NCI-H1092 treated with DMSO at 0.1 percent for 48 hours (cell line): ENCODE results near the gene ATPAF2.
A peak's percentile ranks its signal among the peaks of the same experiment; 100 is the strongest.

Experiments
- DNase-seq: peaks from one replicate; lab custom pipeline; 2025; lab: John Stamatoyannopoulos, UW

Gene ATPAF2

DNA sequence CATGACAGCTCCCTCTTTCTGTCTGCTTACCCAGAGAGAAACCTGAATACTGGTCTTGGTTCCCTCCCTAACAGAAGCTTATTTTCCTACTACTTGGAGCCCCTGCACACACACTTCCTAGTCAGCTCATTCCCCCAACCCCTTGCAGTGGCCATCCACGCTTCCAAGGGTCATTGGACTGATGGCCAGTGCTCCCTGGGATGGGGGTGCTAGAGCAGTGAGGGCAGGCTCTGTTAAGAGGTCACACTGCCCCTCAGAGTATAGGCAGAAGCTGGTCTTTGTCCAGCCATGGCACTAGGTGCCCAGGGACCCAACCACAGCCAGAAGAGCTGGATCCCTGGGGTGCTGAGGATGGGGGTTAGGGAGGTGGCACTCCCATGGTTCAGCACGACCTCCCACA lies 53.8 kb downstream of the ATPAF2 start:
- no peak for DNase-seq

DNA sequence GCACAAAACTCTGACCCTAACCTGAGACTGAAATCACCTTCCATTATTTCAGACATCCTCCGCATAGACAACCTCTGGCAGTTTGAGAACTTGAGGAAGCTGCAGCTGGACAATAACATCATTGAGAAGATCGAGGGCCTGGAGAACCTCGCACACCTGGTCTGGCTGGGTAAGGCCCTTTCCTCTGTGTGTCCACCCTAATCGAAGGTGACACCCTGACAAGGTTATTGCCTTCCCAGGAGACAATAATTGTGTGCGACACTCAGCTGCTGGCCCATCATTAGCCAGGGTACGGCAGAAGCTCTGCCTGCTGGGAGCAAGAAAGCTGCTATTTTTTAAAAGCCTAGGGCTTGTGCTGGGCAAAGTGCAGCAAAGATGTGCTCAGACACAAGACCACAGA lies 55.2 kb downstream of the ATPAF2 start:
- no peak for DNase-seq

DNA sequence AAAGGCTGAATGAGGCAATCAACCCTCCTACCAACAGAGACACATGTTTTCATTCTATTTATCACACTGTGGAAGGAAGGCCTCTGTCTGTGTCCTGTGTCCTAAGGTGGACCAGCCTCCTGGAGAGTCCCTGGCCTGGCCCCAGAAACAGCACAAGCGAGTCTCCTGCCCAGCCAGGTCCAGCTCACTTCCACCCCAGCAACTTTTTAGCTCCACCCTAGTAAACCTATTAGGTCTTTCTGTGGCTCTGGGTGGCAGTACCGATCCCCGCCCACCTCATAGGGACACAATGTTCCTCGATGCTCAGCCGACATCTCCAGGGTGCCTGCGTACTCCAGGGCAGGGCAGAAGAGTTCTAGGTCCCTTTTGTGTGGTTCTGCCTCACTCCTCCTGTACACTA lies 55.6 kb downstream of the ATPAF2 start:
- no peak for DNase-seq

DNA sequence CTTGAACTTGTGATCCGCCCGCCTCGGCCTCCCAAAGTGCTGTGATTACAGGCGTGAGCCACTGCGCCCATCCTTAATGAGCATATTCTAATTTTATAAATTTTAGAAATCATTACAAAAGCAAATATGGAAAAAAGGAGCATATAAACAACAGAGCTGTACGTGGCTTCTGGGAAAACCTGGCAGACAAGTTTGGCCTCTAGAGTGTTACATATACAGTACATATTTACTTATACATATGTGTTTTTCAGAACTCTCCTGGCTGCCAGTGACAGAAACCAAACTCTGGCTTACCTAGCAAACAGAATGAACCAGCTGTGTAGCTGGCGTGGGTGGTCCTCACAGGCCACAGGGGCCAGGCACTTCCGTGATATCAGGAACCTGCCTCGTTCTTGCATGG lies 56.2 kb downstream of the ATPAF2 start:
- no peak for DNase-seq

DNA sequence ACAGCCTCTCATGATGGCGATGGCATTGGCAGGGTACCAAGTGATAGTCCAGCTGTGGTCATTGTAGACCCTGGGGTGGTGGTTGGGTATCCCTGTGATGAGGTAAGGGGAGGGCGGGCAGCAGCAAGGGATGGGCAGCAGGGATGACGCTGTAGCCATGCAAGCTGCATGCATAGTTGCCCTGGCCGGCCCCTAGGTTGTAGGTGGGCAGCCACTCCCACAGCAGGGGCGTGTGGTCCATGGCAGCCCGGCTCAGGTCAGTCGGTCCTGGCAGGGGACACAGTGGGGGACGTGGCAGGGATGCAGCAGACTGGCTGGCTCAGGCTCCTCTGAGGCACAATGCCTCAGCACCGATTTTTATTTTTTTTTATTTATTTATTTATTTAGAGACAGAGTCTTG lies 57.6 kb downstream of the ATPAF2 start:
- DNase-seq: no peak

DNA sequence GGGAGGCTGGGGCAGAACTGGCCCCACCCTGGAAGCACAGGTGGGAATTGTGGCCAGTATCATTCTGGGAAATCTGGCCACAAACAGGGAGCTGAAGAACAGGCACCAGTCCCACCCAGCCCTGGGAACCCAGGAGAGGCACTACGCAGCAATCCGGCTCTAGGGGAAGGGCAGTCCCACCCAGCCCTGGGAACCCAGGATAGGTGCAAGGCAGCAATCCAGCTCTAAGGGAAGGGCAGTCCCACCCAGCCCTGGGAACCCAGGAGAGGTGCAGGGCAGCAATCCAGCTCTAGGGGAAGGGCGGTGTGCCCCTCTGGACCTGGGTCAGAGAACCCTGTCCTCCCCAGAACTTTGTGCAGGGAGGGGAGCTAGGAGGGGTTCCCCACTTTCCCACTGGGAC lies 59.2 kb downstream of the ATPAF2 start:
- DNase-seq: no peak

DNA sequence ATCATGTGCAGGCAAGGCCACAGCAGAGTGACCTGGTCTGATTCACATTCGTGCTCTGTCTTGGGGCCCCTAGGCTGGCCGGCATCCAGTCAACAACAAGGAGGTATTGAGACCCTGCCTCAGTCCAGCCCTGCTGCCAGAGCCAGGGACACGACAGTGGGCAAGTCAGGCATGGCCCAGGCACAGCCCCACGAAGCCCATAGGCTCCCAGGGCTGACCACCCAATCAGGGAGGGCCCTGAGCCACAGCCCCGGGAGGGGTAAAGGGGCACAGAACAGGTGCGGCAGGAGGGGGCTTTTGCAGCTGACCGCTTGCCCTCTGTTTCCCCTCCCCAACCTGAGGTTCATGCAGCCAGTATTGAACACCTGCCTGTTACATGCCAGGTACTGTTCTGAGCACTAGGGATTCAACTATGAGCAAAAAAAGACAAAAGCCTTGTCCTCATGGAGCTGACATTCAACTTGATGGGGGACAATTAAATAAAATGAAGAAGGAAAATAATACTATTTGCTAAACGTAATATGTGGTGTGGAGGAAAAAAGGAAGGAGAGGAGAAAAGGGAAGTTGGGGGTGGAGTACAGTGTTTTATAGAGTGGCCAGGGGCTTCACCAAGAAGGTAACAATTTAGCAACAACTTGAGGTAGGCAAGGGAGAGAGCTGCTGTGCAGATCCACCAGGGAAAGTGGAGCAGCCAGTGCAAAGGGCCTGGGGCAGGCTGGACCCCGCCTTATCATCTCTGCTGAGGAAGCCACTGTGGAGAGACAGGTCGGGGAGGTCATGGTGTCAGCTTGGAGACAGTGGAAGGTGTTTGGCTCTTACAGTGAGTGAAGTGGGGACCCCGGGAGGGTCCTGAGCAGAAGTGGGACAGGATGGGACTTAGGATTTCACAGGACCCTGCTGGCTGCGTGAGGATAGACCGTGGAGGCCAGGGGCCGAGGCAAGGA lies 60.2 kb downstream of the ATPAF2 start:
- DNase-seq: no peak

DNA sequence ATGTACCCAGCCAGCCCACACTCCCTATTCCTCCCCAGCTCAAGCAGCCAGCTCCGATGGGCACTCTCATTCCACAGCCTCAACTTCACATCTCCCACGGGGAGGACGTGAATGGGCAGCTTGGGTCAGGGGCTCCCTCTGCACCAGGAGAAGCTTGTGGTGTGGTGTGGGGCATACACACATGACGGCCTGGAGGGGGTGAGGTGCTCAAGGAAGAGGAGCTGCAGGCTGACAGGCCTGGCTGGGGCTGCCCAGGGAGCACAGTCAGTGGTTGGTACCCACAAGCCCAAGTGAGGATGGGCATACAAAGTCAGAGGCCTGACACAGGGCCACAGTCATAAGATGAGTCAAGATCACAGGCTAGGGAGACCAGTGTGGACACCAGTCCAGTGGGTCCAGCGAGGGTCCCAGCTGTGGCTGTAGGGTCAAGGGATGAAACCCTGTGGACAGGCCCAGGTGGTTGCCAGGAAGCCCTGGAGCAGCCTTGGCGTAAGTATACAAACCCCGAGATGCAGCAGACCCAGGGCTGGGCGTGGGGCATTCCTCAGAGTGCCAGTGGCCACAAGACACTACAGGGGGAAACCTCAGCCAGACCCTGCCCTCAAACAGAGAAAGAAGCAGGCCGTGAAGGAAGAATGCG lies 61.9 kb downstream of the ATPAF2 start:
- no peak for DNase-seq

DNA sequence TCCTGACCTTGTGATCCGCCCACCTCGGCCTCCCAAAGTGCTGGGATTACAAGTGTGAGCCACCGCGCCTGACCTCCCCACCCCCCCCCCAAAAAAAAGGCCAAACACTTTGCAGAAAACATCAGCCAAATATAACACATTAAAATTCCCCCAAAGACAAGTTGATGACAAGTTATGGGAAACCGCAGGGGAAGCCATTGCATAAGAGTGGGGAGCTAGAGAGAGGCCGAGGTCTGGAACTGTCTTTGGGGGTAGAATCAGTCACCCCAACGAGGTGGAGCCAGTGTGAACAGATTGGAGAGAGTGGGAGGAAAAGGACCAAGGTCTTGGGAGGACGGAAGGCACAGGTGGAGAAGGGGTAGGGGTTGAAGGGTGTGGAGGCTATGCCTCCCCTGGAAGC lies 63.5 kb downstream of the ATPAF2 start:
- DNase-seq: no peak

DNA sequence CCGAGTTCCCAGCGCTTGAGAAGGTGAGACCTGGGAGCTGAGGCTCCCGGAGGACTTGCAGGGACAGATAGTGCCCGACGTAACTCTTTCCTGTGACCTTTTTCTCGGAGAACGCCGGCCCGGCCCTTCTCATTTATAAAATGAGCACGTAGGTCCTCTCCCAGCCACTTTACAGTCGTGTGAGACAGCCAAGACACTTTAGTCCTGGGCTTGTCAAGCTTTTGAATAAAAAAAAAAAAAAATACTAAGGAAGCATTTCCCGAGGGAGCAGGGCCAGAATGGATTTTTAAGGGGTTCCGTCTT lies 66.1 kb downstream of the ATPAF2 start:
- DNase-seq: no peak

DNA sequence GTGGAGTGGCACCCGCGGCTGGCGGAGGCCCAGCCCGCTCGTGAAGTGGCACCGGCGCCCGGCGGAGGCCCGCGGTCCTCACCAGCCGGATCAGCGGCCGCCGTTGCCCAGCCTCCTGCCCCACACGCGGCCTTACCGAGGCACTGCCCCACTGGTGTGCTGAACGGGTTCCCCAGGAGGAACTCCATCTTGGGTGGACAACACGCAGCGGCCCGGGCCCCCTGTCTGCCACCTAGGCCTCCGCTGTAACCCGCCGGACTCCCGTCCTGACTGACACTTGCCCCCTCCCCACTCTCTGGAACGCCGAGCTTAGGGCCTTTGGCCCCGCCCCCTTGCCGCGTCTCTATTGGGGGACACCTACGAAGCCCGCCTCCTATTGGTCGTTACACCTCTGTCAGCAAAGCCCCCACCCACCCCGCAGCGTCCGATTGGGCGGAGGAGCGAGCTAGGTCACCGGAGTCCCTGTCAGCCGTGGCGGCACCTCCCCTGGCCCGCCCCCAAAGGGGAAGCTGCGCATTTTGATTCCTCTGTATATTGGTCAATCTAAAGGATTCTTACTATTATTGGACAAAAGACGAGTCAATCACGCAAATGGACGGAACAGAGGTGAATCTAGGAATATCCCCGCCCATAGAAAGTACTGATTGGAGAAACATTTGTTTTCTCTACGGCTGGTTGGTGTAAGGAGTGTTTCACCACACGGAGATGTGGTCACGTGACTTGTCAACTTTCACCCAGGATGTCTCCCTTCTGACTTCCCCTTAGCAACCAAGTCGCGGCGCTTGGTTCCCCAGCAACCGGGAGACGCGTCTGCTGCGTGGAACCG lies 66.6 kb downstream of the ATPAF2 start, which contains the start of the genes DRC3 and TOM1L2:
Gene DRC3, plus strand, starts transcription at position 737 of the 826 bp plus-strand sequence. CDS start 4,737 bp downstream, outside the sequence.
Gene TOM1L2, minus strand, starts transcription at position 275 of the 826 bp plus-strand sequence. Its CDS starts 87 bp downstream, at position 188.
- peak; percentile 99 for DNase-seq

DNA sequence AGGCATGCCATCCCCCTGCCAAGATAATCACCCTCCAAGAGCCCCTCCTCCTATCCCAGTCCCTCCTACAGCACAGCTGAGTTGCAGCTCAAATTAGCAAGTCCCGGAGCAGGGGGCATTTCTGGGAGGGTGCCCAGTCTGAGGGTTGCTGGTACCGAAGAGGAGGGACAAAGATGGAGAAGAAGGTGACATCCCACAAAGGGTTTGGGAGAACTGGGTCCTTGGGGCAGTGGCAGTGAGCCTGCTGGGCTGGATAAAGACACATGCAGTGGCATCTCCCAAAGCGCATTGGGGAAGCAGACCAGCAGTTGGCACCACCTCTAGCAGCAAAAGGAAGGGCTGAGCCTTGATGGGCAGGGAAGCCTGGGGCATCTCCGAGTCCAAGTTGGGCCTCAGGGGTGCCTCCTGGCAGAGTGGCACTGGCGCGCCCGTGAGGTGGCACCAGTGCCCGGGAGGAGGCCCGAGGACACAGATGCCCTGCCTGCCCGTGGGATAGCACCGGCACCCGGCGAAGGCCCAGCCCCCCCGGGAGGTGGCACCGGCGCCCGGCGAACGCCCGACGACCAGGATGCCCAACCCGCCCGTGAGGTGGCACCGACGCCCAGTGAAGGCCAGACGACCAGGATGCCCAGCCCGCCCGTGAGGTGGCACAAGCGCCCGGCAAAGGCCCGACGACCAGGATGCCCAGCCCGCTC lies 67.4 kb downstream of the ATPAF2 start:
- DNase-seq: no peak

DNA sequence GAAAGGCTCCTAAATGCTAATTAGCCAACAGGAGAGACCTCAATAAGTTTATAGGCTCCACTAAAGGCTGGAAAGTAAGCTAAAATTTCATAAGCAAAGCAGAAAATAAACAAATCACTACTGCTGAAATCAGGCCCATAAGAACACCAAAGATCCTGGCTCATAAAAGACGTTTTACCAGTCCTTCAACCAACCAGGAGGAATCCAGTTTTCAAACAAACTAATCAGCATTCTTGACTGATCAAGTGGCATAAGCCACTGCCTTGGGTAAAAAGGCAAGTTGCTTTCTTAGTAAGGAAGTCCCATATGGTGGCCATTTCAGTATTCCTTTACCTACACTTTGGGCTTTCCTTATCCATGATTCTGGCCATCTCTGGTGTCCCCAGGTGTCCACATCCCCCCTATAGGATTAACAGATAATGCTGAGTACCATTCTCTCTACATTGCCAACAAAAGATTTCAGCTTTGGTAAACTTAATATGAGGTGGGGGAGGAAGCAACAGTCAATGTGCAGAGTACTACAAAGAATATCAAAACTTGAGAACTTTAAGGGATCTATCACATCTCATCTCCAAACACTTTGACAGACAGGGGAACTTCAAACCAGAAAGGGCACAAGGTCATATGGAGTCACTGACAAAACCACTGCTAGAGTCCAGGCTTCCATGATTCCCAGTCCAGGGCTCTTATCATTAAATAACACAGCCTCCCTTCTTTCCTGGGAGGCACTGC lies 68.1 kb downstream of the ATPAF2 start:
- DNase-seq: no peak
